Bone marrow (tissue), 2 donors: ENCODE results near the gene CWC27.

Source experiments
- DNase-seq, 2 donors: peaks; one replicate each; lab custom pipeline; 2025; lab: John Stamatoyannopoulos, UW

CWC27 gene

DNA sequence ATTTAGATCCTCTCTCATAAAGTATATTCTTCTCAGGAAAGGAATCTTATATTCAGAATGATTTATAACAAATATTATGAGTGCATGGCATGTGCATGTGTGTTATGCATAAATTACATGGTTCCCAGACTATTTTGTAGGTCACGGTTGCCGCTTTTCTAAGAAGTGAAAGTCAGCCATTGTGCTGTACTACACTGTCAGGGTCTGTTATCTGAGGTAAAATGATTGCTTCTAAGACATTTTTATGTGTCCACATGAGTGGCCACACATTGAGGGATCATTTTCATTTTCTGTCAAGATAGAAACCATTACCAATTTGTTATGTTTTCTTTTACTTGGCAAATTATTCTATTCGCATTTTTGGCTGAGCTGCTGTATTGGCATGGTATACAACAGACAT lies 210.8 kb downstream of the CWC27 start:
- DNase-seq: no peak

- no peak for DNase-seq
These were observed 211.4 kb downstream of the CWC27 start for GRCh38 chr5:64980176-64980575.

- no peak for DNase-seq
These were observed 219.0 kb downstream of the CWC27 start for GRCh38 chr5:64987768-64988167.

GRCh38 chr5:65009207-65009606 lies 240.5 kb downstream of the CWC27 start:
- DNase-seq: no peak

GRCh38 chr5:65010841-65011240 lies 242.1 kb downstream of the CWC27 start:
- DNase-seq: no peak

GRCh38 chr5:65012301-65012892 lies 243.7 kb downstream of the CWC27 start:
- no peak for DNase-seq

DNA sequence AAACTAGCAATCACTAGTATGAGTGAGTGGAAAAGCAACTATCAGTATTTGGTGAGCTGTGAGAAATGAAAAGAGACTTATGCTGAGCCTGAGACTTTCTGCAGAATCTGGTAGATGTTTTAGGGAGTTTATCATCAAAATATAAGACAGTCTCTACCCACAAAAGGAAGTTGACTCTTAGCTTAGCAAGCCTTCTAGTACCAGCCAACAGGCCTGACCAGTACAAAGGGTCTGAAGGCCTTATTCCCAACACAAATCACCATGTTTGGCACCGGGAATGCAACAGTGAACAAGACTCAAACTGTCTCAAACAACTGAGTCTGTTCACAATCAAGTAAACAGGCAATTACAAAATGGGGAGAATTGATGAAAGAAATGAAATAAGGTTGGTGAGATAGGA lies 244.4 kb downstream of the CWC27 start:
- no peak for DNase-seq

GRCh38 chr5:65014769-65015168 lies 246.0 kb downstream of the CWC27 start:
- DNase-seq: no peak

GRCh38 chr5:65015767-65016166 lies 247.0 kb downstream of the CWC27 start:
- DNase-seq: no peak

DNA sequence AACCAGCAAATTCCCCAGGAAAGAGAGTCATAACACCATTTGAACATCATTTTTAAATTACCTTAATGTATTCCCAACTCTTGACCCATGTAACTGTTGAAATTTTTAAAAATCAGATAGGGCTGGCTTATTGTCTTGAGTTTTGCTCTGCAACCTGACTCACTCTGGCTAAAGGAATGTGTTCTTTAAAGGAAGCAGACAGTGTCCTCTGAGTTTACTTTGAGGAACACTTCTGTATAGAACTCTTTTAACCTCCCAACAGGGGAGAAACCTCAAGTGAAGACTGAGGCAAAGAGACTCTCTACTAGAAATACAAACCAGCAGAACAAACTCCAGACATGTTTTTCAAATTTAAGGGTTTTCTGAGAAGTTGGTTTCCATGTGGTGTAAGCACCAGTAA lies 248.9 kb downstream of the CWC27 start:
- no peak for DNase-seq

DNA sequence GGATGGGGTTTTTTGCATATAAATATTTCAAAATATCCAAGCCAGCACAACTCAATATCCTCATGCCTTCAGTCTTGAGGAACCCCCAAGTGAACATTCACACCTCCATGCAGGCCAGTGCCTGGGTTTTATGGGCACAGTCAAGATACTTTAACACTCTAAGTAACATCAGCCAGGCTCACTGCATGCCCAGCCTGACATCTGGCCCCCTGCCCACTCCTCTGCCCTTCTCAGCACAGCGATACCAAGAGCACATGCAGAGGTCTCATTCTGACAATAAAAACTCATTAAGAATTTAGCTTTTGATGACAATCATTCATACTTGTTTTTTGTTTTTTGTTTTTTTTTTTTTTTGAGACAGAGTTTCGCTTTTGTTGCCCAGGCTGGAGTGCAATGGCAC lies 250.0 kb downstream of the CWC27 start:
- no peak for DNase-seq

GRCh38 chr5:65020492-65020891 lies 251.8 kb downstream of the CWC27 start:
- no peak for DNase-seq

DNA sequence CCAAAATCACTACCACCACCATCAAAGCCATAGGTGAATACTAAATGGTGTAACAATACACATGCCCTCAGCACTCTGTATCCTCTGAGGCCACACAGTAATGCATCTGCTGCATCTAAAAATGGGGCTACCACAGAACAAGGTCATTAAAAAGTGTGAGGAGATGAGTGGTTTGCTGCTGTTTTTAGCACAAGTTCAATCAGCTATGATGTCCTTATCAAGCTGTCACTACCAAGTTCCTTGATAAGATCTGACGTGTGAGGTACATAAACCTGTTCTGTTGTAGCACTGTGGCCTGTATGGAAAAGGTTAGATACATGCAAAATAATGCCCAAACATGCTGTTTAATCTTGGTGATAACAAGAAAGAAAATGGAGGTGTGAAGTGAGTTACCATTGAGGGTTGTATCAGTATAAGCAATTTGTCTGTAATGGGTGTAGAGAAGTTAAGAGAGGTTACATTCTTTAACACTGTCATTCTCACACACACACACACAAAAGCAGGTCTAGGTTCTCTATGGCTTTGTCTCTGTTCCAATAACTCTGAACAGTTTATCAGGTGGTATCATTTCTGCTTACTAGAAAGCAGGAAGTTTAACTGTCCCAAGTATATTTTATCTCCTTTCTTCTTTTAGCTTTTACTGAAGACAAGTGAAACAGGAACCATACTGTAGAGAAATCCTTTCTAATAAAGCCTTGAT lies 252.9 kb downstream of the CWC27 start:
- DNase-seq: no peak

DNA sequence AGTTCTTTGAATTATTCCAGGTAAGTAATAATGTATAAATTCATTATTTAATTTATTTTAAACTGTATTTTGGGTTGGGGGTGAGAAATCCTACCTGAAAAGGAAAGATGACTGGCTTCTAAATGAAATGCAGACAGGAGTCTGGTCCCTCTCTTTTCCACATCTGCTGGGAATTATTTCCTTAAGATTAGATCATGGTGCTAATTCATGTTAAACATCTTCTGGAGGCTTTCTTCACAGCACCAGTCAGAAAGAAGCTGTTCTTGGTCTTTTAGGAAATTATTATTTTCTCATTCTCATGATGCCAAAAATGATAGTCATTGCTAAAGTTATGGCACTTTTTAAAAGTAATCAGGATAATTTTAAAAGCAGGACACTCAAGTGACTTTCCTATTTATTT lies 254.2 kb downstream of the CWC27 start:
- no peak for DNase-seq

DNA sequence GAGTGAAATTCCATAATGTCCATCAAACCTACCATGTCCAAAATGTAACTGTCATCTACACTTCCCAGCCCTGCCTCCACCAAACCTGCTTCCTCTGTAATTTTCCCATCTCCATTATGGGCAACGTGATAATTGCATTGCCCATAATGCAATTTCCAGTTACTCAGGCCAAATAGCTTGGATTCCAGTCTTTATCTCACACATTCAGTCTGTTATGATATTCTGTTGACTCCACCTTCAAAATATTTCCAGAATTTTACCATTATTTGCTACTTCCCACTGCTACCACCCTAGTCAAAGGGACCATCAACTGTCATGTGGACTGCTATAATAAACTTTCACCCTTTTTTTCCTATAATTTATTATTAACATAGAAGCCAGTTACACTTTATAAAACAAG lies 256.0 kb downstream of the CWC27 start:
- no peak for DNase-seq

- no peak for DNase-seq
These were observed 258.3 kb downstream of the CWC27 start for GRCh38 chr5:65026816-65027548.

DNA sequence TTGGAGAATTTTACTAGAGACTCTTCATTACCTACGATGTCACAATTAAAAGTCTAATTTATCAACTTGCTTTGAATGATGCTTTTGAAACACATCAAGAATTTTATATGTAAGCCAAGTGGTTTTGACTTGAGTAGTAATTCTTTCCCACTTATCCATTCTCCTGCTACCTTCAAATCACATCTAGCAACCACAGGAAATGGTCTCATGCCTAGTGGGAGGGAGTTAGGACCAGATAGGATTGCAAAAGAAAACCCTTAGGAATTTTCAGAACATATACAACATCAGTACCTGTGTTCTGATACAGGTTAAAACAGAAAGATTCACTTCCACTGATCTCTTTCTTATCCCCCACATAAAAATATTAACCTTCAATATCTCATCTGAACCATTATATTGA lies 260.4 kb downstream of the CWC27 start:
- no peak for DNase-seq

DNA sequence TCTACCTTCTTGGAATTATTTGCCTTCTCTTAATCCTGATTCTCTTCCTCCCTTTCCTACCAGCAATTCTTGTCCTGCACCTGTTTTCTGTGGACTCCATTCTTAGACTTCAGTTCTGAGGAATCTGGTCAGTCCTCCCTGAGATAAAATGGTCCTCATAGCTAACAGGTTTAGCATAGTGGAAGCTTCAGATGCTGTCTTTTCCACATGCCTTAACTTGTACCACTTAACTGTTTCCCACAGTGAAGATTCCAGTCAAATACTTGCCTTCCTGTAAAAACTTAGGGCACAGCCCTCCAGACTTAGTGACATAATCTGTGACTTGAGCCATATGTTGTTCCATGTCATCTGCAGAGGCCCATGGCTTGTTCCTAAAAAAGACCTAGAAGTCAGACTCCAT lies 261.3 kb downstream of the CWC27 start:
- DNase-seq: no peak

- no peak for DNase-seq
These were observed 263.5 kb downstream of the CWC27 start for GRCh38 chr5:65032250-65032649.

GRCh38 chr5:65034029-65034812 lies 265.5 kb downstream of the CWC27 start:
- no peak for DNase-seq

- DNase-seq: no peak
These were observed 266.1 kb downstream of the CWC27 start for GRCh38 chr5:65034813-65035209.
